BLaER1 treated with 17β-estradiol and CSF1 and Interleukin-3, amounts not matched to agents 10 nM and 100 nM (cell line): ENCODE data around the gene CFP.

ENCODE experiments used
- H3K27ac ChIP-seq, 11 experiments: shearing (Covaris generic); formaldehyde crosslinking; 2 replicates each; pipeline ENCODE4 v1.8.1; 2022
- H3K27me3 ChIP-seq, 11 experiments: shearing (Covaris generic); formaldehyde crosslinking; 2 replicates each; pipeline ENCODE4 v1.8.1; 2022
- H3K36me3 ChIP-seq, 11 experiments: shearing (Covaris generic); formaldehyde crosslinking; 2 replicates each; pipeline ENCODE4 v1.8.1; 2022
- H3K4me1 ChIP-seq, 10 experiments: shearing (Covaris generic); formaldehyde crosslinking; 2 replicates each; pipeline ENCODE4 v1.8.1; 2022
- H3K4me2 ChIP-seq, 11 experiments: shearing (Covaris generic); formaldehyde crosslinking; 2 replicates each; pipeline ENCODE4 v1.8.1; 2022
- H3K4me3 ChIP-seq, 10 experiments: shearing (Covaris generic); formaldehyde crosslinking; 2 replicates each; pipeline ENCODE4 v1.8.1; 2022
- H3K9ac ChIP-seq, 11 experiments: shearing (Covaris generic); formaldehyde crosslinking; 2 replicates each; pipeline ENCODE4 v1.8.1; 2022
- H3K9me3 ChIP-seq, 11 experiments: shearing (Covaris generic); formaldehyde crosslinking; replicated peaks in 1 of 11; 2 replicates each; pipeline ENCODE4 v1.8.1; 2022
- H4K20me1 ChIP-seq, 11 experiments: shearing (Covaris generic); formaldehyde crosslinking; 2 replicates each; pipeline ENCODE4 v1.8.1; 2022
- Cebpa-rat ChIP-seq, 11 experiments: shearing (Covaris generic); IDR thresholded peaks; 2 replicates each; pipeline ENCODE4 v1.8.1; 2022

The CFP gene

GRCh38 chrX:47590984-47591383, 38.7 kb downstream of the CFP start:
- Histone ChIP-seq H3K9me3 (peaks cover 2 to 8% (median 4%) of the 10 kb centered on the region in 11 experiments; a peak in 20 of 22 replicates), H3K4me2 (peak overlapping the region in 8 of 11 experiments; percentile 35 to 58 (median 46); a peak in 8 of 22 replicates), H3K36me3 (peaks cover 0 to 8% (median 0%) of the 10 kb centered on the region in 11 experiments; a peak in 7 of 22 replicates), H3K4me1 (peaks cover 11 to 21% (median 16%) of the 10 kb centered on the region in 10 experiments), H3K27ac (no peak overlapping the region), H3K27me3 (peaks cover 27 to 91% (median 78%) of the 10 kb centered on the region in 11 experiments), H3K9ac (no peak overlapping the region), H4K20me1 (peaks cover 0 to 22% (median 3%) of the 10 kb centered on the region in 11 experiments; a peak in 9 of 22 replicates), H3K4me3 (no peak overlapping the region)
- TF ChIP-seq Cebpa-rat (IDR thresholded peaks at IDR 0.05), result no peak

- no peak for TF ChIP-seq Cebpa-rat (IDR thresholded peaks at IDR 0.05)
- Histone ChIP-seq H3K9ac (no peak overlapping the region), H3K4me3 (no peak overlapping the region), H3K27ac (no peak overlapping the region), H3K4me1 (peaks cover 17 to 48% (median 30%) of the 10 kb centered on the region in 10 experiments), H3K36me3 (peaks cover 0 to 26% (median 8%) of the 10 kb centered on the region in 11 experiments; a peak in 11 of 22 replicates), H3K27me3 (peaks cover 15 to 82% (median 69%) of the 10 kb centered on the region in 11 experiments; a peak in 21 of 22 replicates), H3K4me2 (no peak overlapping the region), H4K20me1 (peaks cover 0 to 51% (median 5%) of the 10 kb centered on the region in 11 experiments; a peak in 9 of 22 replicates), H3K9me3 (no peaks in the 10 kb centered on the region)
Observed at GRCh38 chrX:47587906-47588735, 41.6 kb downstream of the CFP start.

- peaks cover 0 to 51% (median 5%) of the 10 kb centered on the region in 11 experiments; a peak in 9 of 22 replicates for H4K20me1 ChIP-seq
- H3K27ac ChIP-seq, result no peak overlapping the region
- H3K4me1 ChIP-seq, result peaks cover 22 to 50% (median 35%) of the 10 kb centered on the region in 10 experiments
- peaks cover 13 to 75% (median 64%) of the 10 kb centered on the region in 11 experiments; a peak in 21 of 22 replicates for H3K27me3 ChIP-seq
- H3K9me3 ChIP-seq, result no peaks in the 10 kb centered on the region
- no peak for TF ChIP-seq Cebpa-rat (IDR thresholded peaks at IDR 0.05)
- no peak overlapping the region for H3K9ac ChIP-seq
- H3K4me3 ChIP-seq, result no peak overlapping the region
- H3K36me3 ChIP-seq, result peaks cover 0 to 26% (median 8%) of the 10 kb centered on the region in 11 experiments; a peak in 11 of 22 replicates
- H3K4me2 ChIP-seq, result no peak overlapping the region
Observed at GRCh38 chrX:47587091-47587891, 42.4 kb downstream of the CFP start.

- Histone ChIP-seq H3K4me2 (peak overlapping the region in 9 of 11 experiments; percentile 4 to 91 (median 78); a peak in 13 of 22 replicates), H3K9ac (no peak overlapping the region), H3K4me3 (no peak overlapping the region), H3K36me3 (peaks cover 0 to 26% (median 8%) of the 10 kb centered on the region in 11 experiments; a peak in 11 of 22 replicates), H4K20me1 (peaks cover 0 to 51% (median 5%) of the 10 kb centered on the region in 11 experiments; a peak in 9 of 22 replicates), H3K4me1 (peaks cover 30 to 58% (median 43%) of the 10 kb centered on the region in 10 experiments), H3K27ac (no peak overlapping the region), H3K27me3 (peaks cover 8 to 64% (median 53%) of the 10 kb centered on the region in 11 experiments; a peak in 19 of 22 replicates), H3K9me3 (no peaks in the 10 kb centered on the region)
- no peak for TF ChIP-seq Cebpa-rat (IDR thresholded peaks at IDR 0.05)
Observed at GRCh38 chrX:47586043-47586787, 43.5 kb downstream of the CFP start.

GRCh38 chrX:47585273-47585672, 44.5 kb downstream of the CFP start:
- H3K4me3 ChIP-seq, result peak overlapping the region in 2 of 10 experiments; percentile 64 to 68; a peak in 3 of 20 replicates
- no peak overlapping the region for H3K27ac ChIP-seq

GRCh38 chrX:47584714-47585113, 45.0 kb downstream of the CFP start:
- Histone ChIP-seq H4K20me1 (peaks cover 0 to 51% (median 5%) of the 10 kb centered on the region in 11 experiments; a peak in 9 of 22 replicates), H3K9ac (peak overlapping the region in 1 of 11 experiments; percentile 42; a peak in 1 of 22 replicates), H3K4me1 (peaks cover 26 to 50% (median 41%) of the 10 kb centered on the region in 10 experiments), H3K27ac (no peak overlapping the region), H3K36me3 (peaks cover 0 to 26% (median 8%) of the 10 kb centered on the region in 11 experiments; a peak in 11 of 22 replicates), H3K4me3 (peak overlapping the region in 2 of 10 experiments; percentile 64 to 68; a peak in 4 of 20 replicates), H3K4me2 (peak overlapping the region in 5 of 11 experiments; percentile 78 to 91 (median 85); a peak in 8 of 22 replicates), H3K9me3 (no peaks in the 10 kb centered on the region), H3K27me3 (peaks cover 8 to 49% (median 40%) of the 10 kb centered on the region in 11 experiments; a peak in 19 of 22 replicates)
- TF ChIP-seq Cebpa-rat (IDR thresholded peaks at IDR 0.05), result no peak

More at GRCh38 chrX:47585273-47585672, 44.5 kb downstream of the CFP start:
- Histone ChIP-seq H3K9ac (peak overlapping the region in 1 of 11 experiments; percentile 15; a peak in 1 of 22 replicates), H3K27me3 (peaks cover 8 to 54% (median 44%) of the 10 kb centered on the region in 11 experiments; a peak in 19 of 22 replicates), H3K36me3 (peaks cover 0 to 26% (median 8%) of the 10 kb centered on the region in 11 experiments; a peak in 11 of 22 replicates), H3K4me1 (peaks cover 30 to 55% (median 44%) of the 10 kb centered on the region in 10 experiments), H4K20me1 (peaks cover 0 to 51% (median 5%) of the 10 kb centered on the region in 11 experiments; a peak in 9 of 22 replicates), H3K4me2 (peak overlapping the region in 5 of 11 experiments; percentile 78 to 91 (median 85); a peak in 9 of 22 replicates), H3K9me3 (no peaks in the 10 kb centered on the region)
- no peak for TF ChIP-seq Cebpa-rat (IDR thresholded peaks at IDR 0.05)

- peaks cover 36 to 61% (median 53%) of the 10 kb centered on the region in 10 experiments for H3K4me1 ChIP-seq
- peaks cover 0 to 51% (median 5%) of the 10 kb centered on the region in 11 experiments; a peak in 9 of 22 replicates for H4K20me1 ChIP-seq
- H3K27me3 ChIP-seq, result peaks cover 8 to 57% (median 40%) of the 10 kb centered on the region in 11 experiments; a peak in 20 of 22 replicates
- peak overlapping the region; percentile 69 to 91 (median 78) for H3K4me2 ChIP-seq
- no peak for TF ChIP-seq Cebpa-rat (IDR thresholded peaks at IDR 0.05)
- peak overlapping the region in 7 of 10 experiments; percentile 59 to 75 (median 66); a peak in 15 of 20 replicates for H3K4me3 ChIP-seq
- H3K9me3 ChIP-seq, result no peaks in the 10 kb centered on the region
- H3K9ac ChIP-seq, result peak overlapping the region in 9 of 11 experiments; percentile 23 to 87 (median 83); a peak in 13 of 22 replicates
- peaks cover 0 to 26% (median 8%) of the 10 kb centered on the region in 11 experiments; a peak in 11 of 22 replicates for H3K36me3 ChIP-seq
- H3K27ac ChIP-seq, result peak overlapping the region in 10 of 11 experiments; percentile 75 to 86 (median 82); a peak in 20 of 22 replicates
Observed at GRCh38 chrX:47583240-47583861, 46.4 kb downstream of the CFP start.
